Activated T-cell treated with anti-CD3 and anti-CD28 coated beads, Interleukin-2, amount 50 U/mL, for 24 hours (primary cell): ENCODE results near the gene TTC9.
"Not testable (repeated sequence)": the region's sequence is repeated elsewhere in the genome, so short reads cannot be mapped to it uniquely, and the experiment has no call there.

Experiments used
- DNase-seq: peaks from one replicate; pipeline ENCODE4 v3.0.0-alpha.2; 2020
- H3K27ac Mint-ChIP-seq: 2 replicates; pipeline ENCODE4 v1.8.0; 2020; ENCODE audit warnings: mild to moderate bottlenecking, mixed read lengths
- H3K27me3 Mint-ChIP-seq: 2 replicates; pipeline ENCODE4 v1.8.0; 2020; ENCODE audit warnings: mixed read lengths
- H3K36me3 Mint-ChIP-seq: 2 replicates; pipeline ENCODE4 v1.8.0; 2020; ENCODE audit warnings: low read depth, mixed read lengths
- H3K4me1 Mint-ChIP-seq: 2 replicates; pipeline ENCODE4 v1.8.0; 2020; ENCODE audit warnings: low read depth, mixed read lengths
- H3K4me3 Mint-ChIP-seq: 2 replicates; pipeline ENCODE4 v1.8.0; 2020; ENCODE audit warnings: mild to moderate bottlenecking, moderate library complexity, mixed read lengths
- H3K9me3 Mint-ChIP-seq: 2 replicates; pipeline ENCODE4 v1.8.0; 2020; ENCODE audit warnings: mixed read lengths

The TTC9 gene

GRCh38 chr14:70680748-70681147, 39.0 kb downstream of the TTC9 start:
- Mint-ChIP-seq H3K27ac (no peak overlapping the region), H3K4me3 (no peak overlapping the region), H3K9me3 (no peaks in the 10 kb centered on the region), H3K36me3 (peaks cover 2% of the 10 kb centered on the region), H3K27me3 (no peaks in the 10 kb centered on the region), H3K4me1 (peaks cover 3% of the 10 kb centered on the region)
- DNase-seq = no peak

GRCh38 chr14:70683983-70684382, 42.3 kb downstream of the TTC9 start:
- no peak overlapping the region for H3K4me3 Mint-ChIP-seq
- H3K9me3 Mint-ChIP-seq = no peaks in the 10 kb centered on the region
- DNase-seq = no peak
- H3K4me1 Mint-ChIP-seq = peaks cover 3% of the 10 kb centered on the region
- H3K27ac Mint-ChIP-seq = no peak overlapping the region
- no peaks in the 10 kb centered on the region for H3K36me3 Mint-ChIP-seq
- no peaks in the 10 kb centered on the region for H3K27me3 Mint-ChIP-seq

- no peaks in the 10 kb centered on the region for H3K36me3 Mint-ChIP-seq
- no peaks in the 10 kb centered on the region for H3K27me3 Mint-ChIP-seq
- no peak for DNase-seq
- H3K9me3 Mint-ChIP-seq = no peaks in the 10 kb centered on the region
- no peak overlapping the region for H3K4me3 Mint-ChIP-seq
- H3K4me1 Mint-ChIP-seq = peaks cover 2% of the 10 kb centered on the region
- H3K27ac Mint-ChIP-seq = no peak overlapping the region
Measured at GRCh38 chr14:70685474-70686197, 43.9 kb downstream of the TTC9 start.

GRCh38 chr14:70692210-70692609, 50.5 kb downstream of the TTC9 start:
- H3K4me3 Mint-ChIP-seq = no peak overlapping the region
- H3K27me3 Mint-ChIP-seq = no peaks in the 10 kb centered on the region
- H3K4me1 Mint-ChIP-seq = no peaks in the 10 kb centered on the region
- no peak overlapping the region for H3K27ac Mint-ChIP-seq
- no peak for DNase-seq
- no peaks in the 10 kb centered on the region for H3K36me3 Mint-ChIP-seq
- H3K9me3 Mint-ChIP-seq = no peaks in the 10 kb centered on the region

- H3K27me3 Mint-ChIP-seq = no peaks in the 10 kb centered on the region
- H3K9me3 Mint-ChIP-seq = no peaks in the 10 kb centered on the region
- no peak for DNase-seq
- H3K4me3 Mint-ChIP-seq = no peak overlapping the region
- no peak overlapping the region for H3K27ac Mint-ChIP-seq
- no peaks in the 10 kb centered on the region for H3K4me1 Mint-ChIP-seq
- no peaks in the 10 kb centered on the region for H3K36me3 Mint-ChIP-seq
Measured at GRCh38 chr14:70696026-70696425, 54.3 kb downstream of the TTC9 start.

GRCh38 chr14:70697701-70698100, 56.0 kb downstream of the TTC9 start:
- H3K27me3 Mint-ChIP-seq = no peaks in the 10 kb centered on the region
- H3K36me3 Mint-ChIP-seq = no peaks in the 10 kb centered on the region
- no peak overlapping the region for H3K4me3 Mint-ChIP-seq
- DNase-seq = no peak
- H3K9me3 Mint-ChIP-seq = no peaks in the 10 kb centered on the region
- H3K27ac Mint-ChIP-seq = no peak overlapping the region
- H3K4me1 Mint-ChIP-seq = no peaks in the 10 kb centered on the region

GRCh38 chr14:70698288-70698687, 56.6 kb downstream of the TTC9 start:
- DNase-seq = no peak
- Mint-ChIP-seq H3K9me3 (no peaks in the 10 kb centered on the region), H3K27me3 (no peaks in the 10 kb centered on the region), H3K4me1 (no peaks in the 10 kb centered on the region), H3K27ac (no peak overlapping the region), H3K4me3 (no peak overlapping the region), H3K36me3 (no peaks in the 10 kb centered on the region)

GRCh38 chr14:70699646-70700045, 57.9 kb downstream of the TTC9 start:
- H3K27me3 Mint-ChIP-seq = no peaks in the 10 kb centered on the region
- no peak overlapping the region for H3K4me3 Mint-ChIP-seq
- H3K27ac Mint-ChIP-seq = no peak overlapping the region
- H3K36me3 Mint-ChIP-seq = no peaks in the 10 kb centered on the region
- H3K4me1 Mint-ChIP-seq = no peaks in the 10 kb centered on the region
- H3K9me3 Mint-ChIP-seq = no peaks in the 10 kb centered on the region
- no peak for DNase-seq

- H3K36me3 Mint-ChIP-seq = no peaks in the 10 kb centered on the region
- no peaks in the 10 kb centered on the region for H3K4me1 Mint-ChIP-seq
- DNase-seq = no peak
- no peaks in the 10 kb centered on the region for H3K9me3 Mint-ChIP-seq
- H3K4me3 Mint-ChIP-seq = no peak overlapping the region
- H3K27me3 Mint-ChIP-seq = no peaks in the 10 kb centered on the region
- H3K27ac Mint-ChIP-seq = no peak overlapping the region
Measured at GRCh38 chr14:70700955-70701585, 59.4 kb downstream of the TTC9 start.

GRCh38 chr14:70701610-70702009, 59.9 kb downstream of the TTC9 start:
- Mint-ChIP-seq H3K9me3 (no peaks in the 10 kb centered on the region), H3K36me3 (no peaks in the 10 kb centered on the region), H3K27me3 (no peaks in the 10 kb centered on the region), H3K27ac (no peak overlapping the region), H3K4me1 (no peaks in the 10 kb centered on the region), H3K4me3 (no peak overlapping the region)
- DNase-seq = no peak

- Mint-ChIP-seq H3K9me3 (no peaks in the 10 kb centered on the region), H3K36me3 (no peaks in the 10 kb centered on the region), H3K27ac (no peak overlapping the region), H3K4me1 (peaks cover 1% of the 10 kb centered on the region), H3K4me3 (no peak overlapping the region), H3K27me3 (no peaks in the 10 kb centered on the region)
- DNase-seq = no peak
Measured at GRCh38 chr14:70702161-70702560, 60.4 kb downstream of the TTC9 start.

GRCh38 chr14:70703621-70704168, 62.0 kb downstream of the TTC9 start:
- not testable (repeated sequence) for H3K27me3 Mint-ChIP-seq, H3K4me1 Mint-ChIP-seq, H3K27ac Mint-ChIP-seq, DNase-seq, H3K4me3 Mint-ChIP-seq, H3K9me3 Mint-ChIP-seq, H3K36me3 Mint-ChIP-seq

GRCh38 chr14:70704960-70705359, 63.2 kb downstream of the TTC9 start:
- Mint-ChIP-seq H3K9me3 (no peaks in the 10 kb centered on the region), H3K4me1 (peaks cover 2% of the 10 kb centered on the region), H3K36me3 (no peaks in the 10 kb centered on the region), H3K4me3 (no peak overlapping the region), H3K27me3 (no peaks in the 10 kb centered on the region), H3K27ac (no peak overlapping the region)
- no peak for DNase-seq

GRCh38 chr14:70706177-70706576, 64.5 kb downstream of the TTC9 start:
- Mint-ChIP-seq H3K9me3 (no peaks in the 10 kb centered on the region), H3K4me1 (peaks cover 2% of the 10 kb centered on the region), H3K27me3 (no peaks in the 10 kb centered on the region), H3K36me3 (no peaks in the 10 kb centered on the region), H3K27ac (no peak overlapping the region), H3K4me3 (no peak overlapping the region)
- DNase-seq = no peak
